B cell (primary cell): ENCODE measurements around the gene KCNQ2. TPM values are rescaled to one million over a fixed set of nuclear protein-coding genes. Genes with fewer than 3 reads are reported as not detected.

Source experiments
- ATAC-seq: fragments of 200-7000 bp; cut with Tn5 transposase; one replicate; pipeline ENCODE4 v1.10.0; 2021; ENCODE audit warnings: low read depth, mild to moderate bottlenecking, moderate number of reproducible peaks, moderate library complexity
- CTCF ChIA-PET: fragments of 350-600 bp; sonication (Branson Sonifier 250); formaldehyde crosslinking; loops from one replicate; lab custom pipeline; 2021; ENCODE audit warnings: antibody characterized with exemption, inconsistent platforms; lab: Charles Lee
- POLR2A ChIA-PET: fragments of 350-600 bp; sonication (Branson Sonifier 250); formaldehyde crosslinking; loops from one replicate; lab custom pipeline; 2021; ENCODE audit warnings: antibody characterized with exemption; lab: Charles Lee
- DNase-seq: peaks from one replicate; pipeline ENCODE4 v3.0.0; 2013
- H2AFZ ChIP-seq: 2 replicates; pipeline ENCODE4 v1.6.1; 2012; ENCODE audit warnings: mild to moderate bottlenecking, low read depth, low read length; ENCODE audit not compliant: insufficient read depth, poor library complexity, severe bottlenecking
- H3K27ac ChIP-seq, 2 donors: 1 replicate in 1 of 2; 2 replicates in 1 of 2; pipeline ENCODE4 v1.5.1; 2012 to 2013; ENCODE audit warnings: low read length in 2 of 2, mild to moderate bottlenecking in 2 of 2, moderate library complexity in 1 of 2
- H3K27me3 ChIP-seq, 4 experiments: fragments of 200-600 bp in 1 of 4; sonication (generic) in 1 of 4; replicated peaks in 1 of 4; 1 replicate in 2 of 4; 2 replicates in 2 of 4; pipeline versions ENCODE4 v1.6.1 to v1.7.0; 2013 to 2016; ENCODE audit warnings: low read length in 3 of 4, mild to moderate bottlenecking in 2 of 4, mixed read lengths in 1 of 4, moderate library complexity in 1 of 4; ENCODE audit not compliant: insufficient read depth in 4 of 4, control insufficient read depth in 3 of 4; ENCODE audit errors: control extremely low read depth in 1 of 4
- H3K36me3 ChIP-seq, 2 experiments: replicated peaks in 1 of 2; 1 replicate in 1 of 2; 2 replicates in 1 of 2; pipeline versions ENCODE4 v1.6.1 to v1.7.1; 2013; ENCODE audit warnings: low read length in 1 of 2; ENCODE audit not compliant: insufficient read depth in 2 of 2, control insufficient read depth in 1 of 2; ENCODE audit errors: control extremely low read depth in 1 of 2, extremely low read depth in 1 of 2
- H3K4me1 ChIP-seq, 2 donors: fragments of 200-600 bp in 1 of 2; sonication (generic) in 1 of 2; 1 replicate in 1 of 2; 2 replicates in 1 of 2; pipeline versions ENCODE4 v1.5.1 to v1.6.1; 2013 to 2017; ENCODE audit warnings: low read length in 2 of 2; ENCODE audit not compliant: control insufficient read depth in 2 of 2, insufficient read depth in 2 of 2
- H3K4me2 ChIP-seq: replicated peaks from 2 replicates; pipeline ENCODE3; 2012; ENCODE audit warnings: mild to moderate bottlenecking, low read depth, low read length; ENCODE audit not compliant: poor library complexity, severe bottlenecking
- H3K4me3 ChIP-seq, 5 experiments: fragments of 200-600 bp in 1 of 5; sonication (generic) in 1 of 5; 1 replicate in 3 of 5; 2 replicates in 2 of 5; pipeline versions ENCODE4 v1.5.1 to v1.7.0; 2011 to 2016; ENCODE audit warnings: low read length in 4 of 5, mild to moderate bottlenecking in 4 of 5, low read depth in 2 of 5, control low read depth in 1 of 5, moderate library complexity in 1 of 5; ENCODE audit not compliant: insufficient read depth in 1 of 5; ENCODE audit errors: control extremely low read depth in 1 of 5, extremely low read depth in 1 of 5
- H3K79me2 ChIP-seq: fragments of 200-600 bp; sonication (generic); one replicate; pipeline ENCODE4 v1.6.0; 2016; ENCODE audit warnings: low read length; ENCODE audit not compliant: control insufficient read depth, insufficient read depth
- H3K9ac ChIP-seq: fragments of 200-600 bp; sonication (generic); 2 replicates; pipeline ENCODE4 v1.6.1; 2017; ENCODE audit warnings: mild to moderate bottlenecking, low read length, moderate library complexity
- H3K9me3 ChIP-seq, 3 donors: one replicate each; pipeline versions ENCODE4 v1.6.1 to v1.7.1; 2013; ENCODE audit warnings: low read length in 2 of 3; ENCODE audit not compliant: control insufficient read depth in 2 of 3, insufficient read depth in 1 of 3; ENCODE audit errors: control extremely low read depth in 1 of 3
- H4K20me1 ChIP-seq: 2 replicates; pipeline ENCODE4 v1.6.0; 2012; ENCODE audit warnings: mild to moderate bottlenecking, low read length; ENCODE audit not compliant: insufficient read depth, control insufficient read depth, poor library complexity, severe bottlenecking
- H3K27ac Mint-ChIP-seq: one replicate; pipeline ENCODE4 v1.8.0; 2021; ENCODE audit warnings: mixed read lengths
- H3K27me3 Mint-ChIP-seq: one replicate; pipeline ENCODE4 v1.8.0; 2021; ENCODE audit warnings: mixed read lengths
- H3K4me1 Mint-ChIP-seq: one replicate; pipeline ENCODE4 v1.8.0; 2021; ENCODE audit warnings: mixed read lengths
- H3K4me3 Mint-ChIP-seq: one replicate; pipeline ENCODE4 v1.8.0; 2021; ENCODE audit warnings: mixed read lengths
- H3K9me3 Mint-ChIP-seq: one replicate; pipeline ENCODE4 v1.8.0; 2022; ENCODE audit warnings: mixed read lengths; ENCODE audit not compliant: insufficient read depth
- EZH2 ChIP-seq: IDR thresholded peaks from 2 replicates; pipeline ENCODE4 v1.6.1; 2012; ENCODE audit warnings: borderline replicate concordance, low read depth, mild to moderate bottlenecking, moderate library complexity, low read length; ENCODE audit not compliant: insufficient read depth, poor library complexity, severe bottlenecking
- WGBS: methylation state at CpG from one replicate; pipeline ENCODE4 v1.1.5; 2013; ENCODE audit warnings: missing lambda C conversion rate; ENCODE audit not compliant: insufficient coverage; 5-methylcytosine and 5-hydroxymethylcytosine counted together
- intact Hi-C: fragments of 100-400 bp; cut with micrococcal nuclease; formaldehyde crosslinking; loops from one replicate; pipeline ENCODE4 v1.10.0; 2022
- polyA plus RNA-seq: library from polyadenylated mRNA; depleted of rRNA; stranded (reverse); fragments of >200 nt; gene quantifications from 2 replicates; pipeline ENCODE4 v1.2.3, GENCODE V29; 2012
- total RNA-seq, 2 donors: library from RNA; stranded (reverse); fragments of 120-200 nt in 1 of 2; gene quantifications; 1 replicate in 1 of 2; 2 replicates in 1 of 2; pipeline versions ENCODE4 v1.2.3 to v1.2.4, GENCODE V29; 2013 to 2022
- TF ChIP-seq, protein P1 (sequence below): fragments of 200-600 bp; IDR thresholded peaks from one replicate; pipeline ENCODE4 v1.8.0; 2022; ENCODE audit warnings: antibody characterized with exemption, mild to moderate bottlenecking

The KCNQ2 gene
- total and polyA plus RNA-seq, 2 donors (not counting 1 experiment from before 2014, with no cell fraction given), result 0.12 TPM; not detected in 1

DNA sequence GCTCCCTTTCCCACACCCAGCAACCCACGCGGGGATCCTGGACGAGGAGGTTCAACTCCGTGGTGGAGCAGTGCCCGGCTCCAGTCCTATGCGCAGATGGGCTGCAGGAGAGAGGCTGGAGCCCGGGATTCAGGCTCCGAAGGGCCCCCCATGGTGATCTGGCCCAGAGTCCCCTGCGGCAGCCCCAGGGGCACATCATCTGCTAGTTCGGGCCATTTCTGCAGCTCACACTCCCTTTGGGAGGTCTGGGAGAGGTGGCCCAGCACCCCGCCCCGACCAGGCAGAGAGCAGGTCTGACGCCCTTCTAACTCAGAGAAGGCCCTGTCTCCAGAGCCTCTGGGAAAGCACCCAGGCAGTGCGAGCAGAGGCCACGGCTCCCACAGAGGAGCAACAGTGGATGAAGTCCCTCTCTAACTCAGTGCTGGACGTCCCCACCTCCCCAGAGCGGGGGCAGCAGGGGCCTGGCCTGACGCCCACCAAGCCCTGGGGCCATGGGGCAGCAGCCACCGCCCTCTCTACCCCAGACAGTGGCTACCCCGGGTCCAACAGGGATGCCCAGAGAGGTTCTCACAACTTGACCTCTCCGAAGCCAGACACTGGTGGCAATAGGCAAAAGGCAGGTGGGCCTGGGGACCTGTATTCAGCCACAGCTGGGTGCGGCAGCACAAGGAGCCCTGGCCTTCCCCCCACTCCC is 3.3 kb downstream of the KCNQ2 start:
- intact Hi-C loops, result no loop called here
- no peak overlapping the region for H3K27ac Mint-ChIP-seq
- Histone ChIP-seq H3K36me3 (no peaks in the 10 kb centered on the region), H3K4me1 (peaks cover 4 to 6% of the 10 kb centered on the region in 2 donors), H4K20me1 (no peaks in the 10 kb centered on the region), H3K4me2 (no peak overlapping the region), H3K27ac (no peak overlapping the region), H3K79me2 (no peaks in the 10 kb centered on the region), H2AFZ (no peak overlapping the region), H3K4me3 (no peak overlapping the region), H3K9ac (no peak overlapping the region), H3K27me3 (peaks cover 0 to 35% (median 8%) of the 10 kb centered on the region in 4 experiments), H3K9me3 (peaks cover 0 to 2% (median 0%) of the 10 kb centered on the region in 3 donors)
- peaks cover 4% of the 10 kb centered on the region for H3K4me1 Mint-ChIP-seq
- POLR2A ChIA-PET, result no interaction called here
- no peak for TF ChIP-seq EZH2
- TF ChIP-seq, protein P1, sequence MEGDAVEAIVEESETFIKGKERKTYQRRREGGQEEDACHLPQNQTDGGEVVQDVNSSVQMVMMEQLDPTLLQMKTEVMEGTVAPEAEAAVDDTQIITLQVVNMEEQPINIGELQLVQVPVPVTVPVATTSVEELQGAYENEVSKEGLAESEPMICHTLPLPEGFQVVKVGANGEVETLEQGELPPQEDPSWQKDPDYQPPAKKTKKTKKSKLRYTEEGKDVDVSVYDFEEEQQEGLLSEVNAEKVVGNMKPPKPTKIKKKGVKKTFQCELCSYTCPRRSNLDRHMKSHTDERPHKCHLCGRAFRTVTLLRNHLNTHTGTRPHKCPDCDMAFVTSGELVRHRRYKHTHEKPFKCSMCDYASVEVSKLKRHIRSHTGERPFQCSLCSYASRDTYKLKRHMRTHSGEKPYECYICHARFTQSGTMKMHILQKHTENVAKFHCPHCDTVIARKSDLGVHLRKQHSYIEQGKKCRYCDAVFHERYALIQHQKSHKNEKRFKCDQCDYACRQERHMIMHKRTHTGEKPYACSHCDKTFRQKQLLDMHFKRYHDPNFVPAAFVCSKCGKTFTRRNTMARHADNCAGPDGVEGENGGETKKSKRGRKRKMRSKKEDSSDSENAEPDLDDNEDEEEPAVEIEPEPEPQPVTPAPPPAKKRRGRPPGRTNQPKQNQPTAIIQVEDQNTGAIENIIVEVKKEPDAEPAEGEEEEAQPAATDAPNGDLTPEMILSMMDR, result no peak
- H3K9me3 Mint-ChIP-seq, result no peaks in the 10 kb centered on the region
- 82% methylated on average over 20 of the region's 22 CpGs for WGBS
- CTCF ChIA-PET, result no interaction called here
- H3K4me3 Mint-ChIP-seq, result no peak overlapping the region
- ATAC-seq, result no peak
- peaks cover 33% of the 10 kb centered on the region for H3K27me3 Mint-ChIP-seq
- no peak for DNase-seq

- no peak overlapping the region for H3K27ac Mint-ChIP-seq
- no peak for TF ChIP-seq EZH2
- Histone ChIP-seq H3K4me1 (peaks cover 0 to 6% of the 10 kb centered on the region in 2 donors), H2AFZ (no peak overlapping the region), H3K79me2 (no peaks in the 10 kb centered on the region), H4K20me1 (no peaks in the 10 kb centered on the region), H3K27me3 (peaks cover 0 to 30% (median 5%) of the 10 kb centered on the region in 4 experiments), H3K9me3 (peaks cover 0 to 2% (median 0%) of the 10 kb centered on the region in 3 donors), H3K4me2 (no peak overlapping the region), H3K4me3 (no peak overlapping the region), H3K27ac (no peak overlapping the region), H3K9ac (no peak overlapping the region), H3K36me3 (no peaks in the 10 kb centered on the region)
- intact Hi-C loops, result no loop called here
- POLR2A ChIA-PET, result no interaction called here
- H3K4me1 Mint-ChIP-seq, result no peaks in the 10 kb centered on the region
- H3K9me3 Mint-ChIP-seq, result no peaks in the 10 kb centered on the region
- no peak overlapping the region for H3K4me3 Mint-ChIP-seq
- DNase-seq, result no peak
- 89% methylated on average over 12 of the region's 12 CpGs for WGBS
- CTCF ChIA-PET, result no interaction called here
- peaks cover 30% of the 10 kb centered on the region for H3K27me3 Mint-ChIP-seq
- ATAC-seq, result no peak
Measured at GRCh38 chr20:63468421-63468820, 4.0 kb downstream of the KCNQ2 start.
